A549 treated with CpdA at 1 μM for 4 hours (cell line): ENCODE data around the gene ARTN. TPM values are rescaled to one million over a fixed set of nuclear protein-coding genes. Genes with fewer than 3 reads are reported as not detected.

ENCODE experiments used
- total RNA-seq: library from RNA; stranded (reverse); fragments of 200-300 nt; extraction: Qiagen RNA extraction; gene quantifications from 5 replicates; pipeline ENCODE4 v1.2.3, GENCODE V29; 2022; ENCODE audit warnings: low read depth

Gene ARTN, protein sequence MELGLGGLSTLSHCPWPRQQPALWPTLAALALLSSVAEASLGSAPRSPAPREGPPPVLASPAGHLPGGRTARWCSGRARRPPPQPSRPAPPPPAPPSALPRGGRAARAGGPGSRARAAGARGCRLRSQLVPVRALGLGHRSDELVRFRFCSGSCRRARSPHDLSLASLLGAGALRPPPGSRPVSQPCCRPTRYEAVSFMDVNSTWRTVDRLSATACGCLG
- 0.34 to 0.62 TPM (median 0.47 TPM) in 4 of 5 replicates, not detected in the other for total RNA-seq

DNA sequence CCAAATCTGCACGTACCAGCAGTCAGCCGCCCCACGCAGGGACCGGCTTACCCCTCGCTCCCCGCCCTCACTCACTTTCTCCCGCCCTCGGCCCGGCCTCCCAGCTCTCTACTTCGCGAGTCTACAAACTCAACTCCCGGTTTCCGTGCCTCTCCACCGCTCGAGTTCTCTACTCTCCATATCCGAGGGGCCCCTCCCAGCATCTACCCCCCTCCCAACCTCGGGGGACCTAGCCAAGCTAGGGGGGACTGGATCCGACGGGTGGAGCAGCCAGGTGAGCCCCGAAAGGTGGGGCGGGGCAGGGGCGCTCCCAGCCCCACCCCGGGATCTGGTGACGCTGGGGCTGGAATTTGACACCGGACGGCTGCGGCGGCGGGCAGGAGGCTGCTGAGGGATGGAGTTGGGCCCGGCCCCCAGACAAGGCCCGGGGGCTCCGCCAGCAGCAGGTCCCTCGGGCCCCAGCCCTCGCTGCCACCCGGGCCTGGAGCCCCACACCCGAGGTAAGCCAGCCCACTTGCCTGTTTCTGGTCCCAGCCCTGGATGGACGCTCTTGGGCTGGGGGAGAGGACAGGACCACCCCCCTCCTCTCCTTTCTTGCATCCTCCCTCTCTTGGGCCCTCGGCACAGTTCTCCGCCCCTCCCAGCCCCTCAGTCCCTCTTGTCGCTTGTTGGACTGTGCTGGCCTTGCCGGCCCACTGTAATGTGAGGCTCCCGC is at the start of gene ARTN:
Gene ARTN, plus strand, starts transcription at position 416 of the 715 bp plus-strand sequence. CDS start 1,856 bp downstream, outside the sequence.

DNA sequence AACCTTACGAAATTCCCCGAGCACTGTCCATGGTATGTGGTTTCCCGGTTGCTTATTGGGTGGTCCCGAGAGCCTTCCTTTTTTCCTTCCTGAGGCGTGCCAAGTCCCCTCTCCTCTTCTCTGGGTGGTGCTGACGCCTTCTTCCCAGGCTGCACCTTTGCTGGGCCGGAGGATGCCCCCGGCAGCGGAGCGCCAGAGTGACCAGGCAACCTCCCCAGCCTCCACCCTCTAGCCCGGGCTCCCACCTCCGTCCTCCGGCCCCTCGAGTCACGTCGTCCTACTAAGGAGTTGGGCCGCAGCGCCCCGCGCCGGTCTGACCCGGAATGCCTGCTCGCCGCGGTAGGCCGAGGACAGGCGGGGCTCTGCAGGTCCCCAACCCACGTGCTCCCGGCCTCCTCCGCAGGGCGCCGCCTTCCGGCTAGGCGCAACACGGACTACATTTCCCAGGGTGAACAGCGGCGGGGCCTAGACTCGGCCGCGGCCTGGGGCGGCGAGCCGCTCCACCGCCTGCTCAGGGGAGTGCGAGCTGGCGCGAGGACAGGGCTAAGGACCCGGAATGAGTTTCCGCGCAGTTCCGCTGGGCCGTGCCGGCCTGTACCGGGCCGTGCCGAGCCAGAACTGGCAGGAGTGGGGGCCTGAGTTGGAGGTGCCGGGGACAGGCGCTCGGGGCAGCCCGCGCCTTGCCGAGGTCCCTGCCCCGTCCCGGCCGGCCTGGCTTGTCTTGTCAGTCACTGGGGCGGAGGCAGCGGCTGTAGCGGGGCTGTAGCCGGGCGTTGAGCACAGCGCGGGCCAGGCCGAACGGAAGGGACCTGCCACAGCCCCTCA is 12.8 kb downstream of the ARTN start, which contains the start of gene IPO13:
Gene IPO13, plus strand, starts transcription at position 715 of the 825 bp plus-strand sequence. CDS start 651 bp downstream, outside the sequence.

DNA sequence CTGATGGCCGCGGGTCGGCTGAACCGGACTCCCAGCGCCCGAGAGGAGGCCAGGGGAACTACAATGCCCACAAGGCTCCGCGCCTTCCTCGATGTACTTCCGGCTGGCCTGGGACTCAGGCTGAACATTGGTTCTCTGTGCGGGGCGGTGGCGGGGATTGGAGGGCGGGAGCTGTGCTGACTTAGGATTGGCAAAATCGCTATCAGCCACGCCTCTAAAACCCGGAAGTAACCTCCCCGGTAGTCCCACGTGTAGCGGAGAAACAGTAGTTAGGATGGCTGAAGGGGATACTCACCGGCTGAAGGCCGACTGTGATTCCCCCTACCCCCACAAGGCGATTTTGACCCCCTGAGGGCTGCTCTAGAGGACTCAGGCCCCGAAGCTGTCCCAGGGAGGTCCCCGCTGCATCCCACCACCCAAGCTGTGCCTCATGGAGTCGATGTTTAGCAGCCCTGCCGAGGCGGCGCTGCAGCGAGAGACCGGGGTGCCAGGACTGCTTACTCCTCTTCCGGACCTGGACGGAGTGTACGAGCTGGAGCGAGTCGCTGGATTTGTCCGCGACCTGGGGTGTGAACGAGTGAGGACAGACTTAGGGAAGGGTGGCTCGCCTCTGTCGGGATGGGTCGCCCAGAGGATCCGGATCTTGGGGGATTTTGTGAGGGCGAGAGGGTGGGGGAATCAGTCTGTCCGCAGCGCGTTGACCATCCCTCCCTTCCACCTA is 36.3 kb downstream of the ARTN start, which contains the start of gene DPH2:
Gene DPH2, plus strand, starts transcription at position 265 of the 721 bp plus-strand sequence. Its CDS starts 166 bp downstream, at position 431.

DNA sequence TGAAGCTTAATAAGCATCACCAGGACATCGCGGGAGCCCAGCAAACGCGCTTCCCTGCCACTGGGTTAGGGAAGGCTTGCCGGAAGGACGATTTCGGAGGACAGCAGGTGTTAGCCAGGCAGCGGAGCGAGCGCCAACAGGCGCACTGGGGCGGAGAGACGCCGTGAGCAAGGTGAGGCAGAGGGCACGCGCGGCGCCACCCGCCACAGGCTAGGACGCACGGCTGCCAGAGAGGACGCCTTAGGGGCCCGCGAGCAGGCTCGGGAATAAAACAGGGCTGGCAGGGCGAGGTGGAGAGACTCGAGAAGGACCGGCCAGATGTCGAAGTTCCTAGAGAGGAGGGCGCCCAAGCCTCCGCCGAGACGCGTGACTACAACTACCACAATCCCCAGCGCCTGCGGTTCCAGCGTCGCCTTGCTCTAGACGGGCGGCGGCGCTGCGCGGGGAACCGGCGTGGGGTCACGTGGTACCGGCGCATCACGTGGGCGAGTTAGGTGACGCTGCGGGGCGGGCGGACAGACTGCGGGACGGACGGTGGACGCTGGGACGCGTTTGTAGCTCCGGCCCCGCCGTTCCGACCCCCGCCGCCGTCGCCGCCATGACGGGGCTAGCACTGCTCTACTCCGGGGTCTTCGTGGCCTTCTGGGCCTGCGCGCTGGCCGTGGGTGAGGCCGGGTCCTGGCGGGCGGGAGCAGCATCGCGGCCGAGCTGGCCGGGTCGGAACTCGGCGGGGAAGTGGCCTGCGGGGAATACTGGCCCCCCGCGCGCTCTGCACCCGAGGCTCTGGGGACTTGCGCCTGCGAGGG is 41.0 kb downstream of the ARTN start, which contains the start of gene ATP6V0B:
Gene ATP6V0B, plus strand, starts transcription at position 518 of the 806 bp plus-strand sequence. Its CDS starts 81 bp downstream, at position 599.

DNA sequence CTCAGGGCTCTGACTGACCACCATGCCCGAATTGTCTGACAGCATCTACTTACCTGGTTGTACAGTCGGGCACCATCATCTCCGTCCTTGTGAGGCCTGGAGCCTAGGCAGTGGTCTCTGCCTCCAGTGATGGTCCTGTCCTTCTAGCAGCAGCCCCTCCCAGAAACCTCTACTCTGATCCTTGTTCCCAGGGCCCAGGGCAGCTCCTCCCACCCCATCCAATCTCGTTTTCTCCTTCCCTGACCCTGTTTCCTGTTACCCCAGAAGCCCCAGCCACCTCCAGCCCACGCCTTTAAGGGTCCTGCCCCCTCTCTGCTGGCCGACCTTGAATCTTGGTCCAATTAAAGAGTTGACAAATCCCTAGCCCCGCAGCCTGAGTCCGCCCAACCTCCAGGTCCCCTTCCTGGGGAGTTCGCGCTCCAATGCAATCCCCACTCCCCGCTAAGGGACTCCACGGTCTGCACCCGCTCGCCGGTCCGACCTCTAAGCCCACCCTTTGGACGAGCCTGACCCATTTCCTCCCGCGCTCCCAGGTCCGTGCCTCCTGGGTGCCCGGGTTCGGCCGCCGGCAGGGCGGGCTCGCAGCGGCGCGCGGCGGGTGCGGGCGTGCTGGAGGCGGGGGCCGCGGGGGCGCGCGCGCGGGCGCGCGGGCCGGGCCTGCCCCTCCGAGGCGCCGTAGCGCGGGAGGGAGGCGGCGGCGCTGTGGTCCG is 45.1 kb downstream of the ARTN start, which contains the start of gene B4GALT2:
Gene B4GALT2, plus strand, starts transcription at position 660 of the 710 bp plus-strand sequence. CDS start 1,951 bp downstream, outside the sequence.

Other genes starting within 250 kb of the ARTN start
- 1.7 to 2.9 TPM (median 2.4 TPM) in 5 replicates for gene ST3GAL3, start 226.3 kb upstream of the ARTN start, total RNA-seq
- 10.5 to 17.4 TPM (median 15.3 TPM) in 5 replicates for gene IPO13, start 13.1 kb downstream of the ARTN start, total RNA-seq
- 37.7 to 44.1 TPM (median 42.2 TPM) in 5 replicates for gene DPH2, start 36.2 kb downstream of the ARTN start, total RNA-seq
- gene ATP6V0B, start 41.2 kb downstream of the ARTN start, total RNA-seq: 89.0 to 165 TPM (median 151 TPM) in 5 replicates
- gene B4GALT2, start 45.4 kb downstream of the ARTN start, total RNA-seq: 42.9 to 70.0 TPM (median 64.8 TPM) in 5 replicates
- gene CCDC24, start 57.8 kb downstream of the ARTN start, total RNA-seq: 3.8 to 7.2 TPM (median 6.7 TPM) in 5 replicates
- gene SLC6A9, start 97.7 kb downstream of the ARTN start, total RNA-seq: 12.4 to 16.8 TPM (median 15.0 TPM) in 5 replicates
- gene KLF17, start 185.0 kb downstream of the ARTN start, total RNA-seq: 0.27 to 0.43 TPM (median 0.42 TPM) in 5 replicates
- gene KLF18, start 207.8 kb downstream of the ARTN start, total RNA-seq: not detected in 5 replicates